ENCODE results near the gene NFATC3. TPM values are rescaled to one million over a fixed set of nuclear protein-coding genes. Genes with fewer than 3 reads are reported as not detected.
A peak's percentile ranks its signal among the peaks of the same experiment; 100 is the strongest.
"Not testable (repeated sequence)": the region's sequence is repeated elsewhere in the genome, so short reads cannot be mapped to it uniquely, and the experiment has no call there.

NFATC3 gene
- total and polyA plus RNA-seq, 12 donors: 6.3 to 32.9 (median 23.4) TPM

DNA sequence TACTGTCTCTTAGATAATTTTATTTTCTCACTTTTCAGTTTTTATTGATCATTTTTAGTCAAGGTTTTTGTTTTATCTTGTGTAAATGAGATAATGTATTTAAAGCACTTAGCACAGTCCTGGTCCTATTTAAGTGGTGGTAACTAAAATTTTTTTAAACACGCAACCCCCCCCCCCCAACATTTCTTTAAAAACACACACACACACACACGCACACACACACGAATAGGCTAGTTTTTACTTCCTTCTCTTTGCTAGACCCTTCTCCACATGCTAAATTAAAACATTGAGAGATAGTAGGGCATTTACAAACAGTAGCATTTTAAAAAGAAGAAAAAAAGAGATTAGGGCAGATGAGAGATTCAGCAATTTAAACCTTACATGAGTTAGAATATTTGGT is 5.0 kb downstream of the NFATC3 start:
- Histone ChIP-seq H3K9me3 (no peaks in the 10 kb centered on the region), H3K27me3 (no peaks in the 10 kb centered on the region), H3K4me1 (peaks cover 0 to 87% (median 73%) of the 10 kb centered on the region in 9 donors), H3K4me3 (no peak overlapping the region), H3K36me3 (no peaks in the 10 kb centered on the region), H3K27ac (no peak overlapping the region)
- TF ChIP-seq, protein P1, sequence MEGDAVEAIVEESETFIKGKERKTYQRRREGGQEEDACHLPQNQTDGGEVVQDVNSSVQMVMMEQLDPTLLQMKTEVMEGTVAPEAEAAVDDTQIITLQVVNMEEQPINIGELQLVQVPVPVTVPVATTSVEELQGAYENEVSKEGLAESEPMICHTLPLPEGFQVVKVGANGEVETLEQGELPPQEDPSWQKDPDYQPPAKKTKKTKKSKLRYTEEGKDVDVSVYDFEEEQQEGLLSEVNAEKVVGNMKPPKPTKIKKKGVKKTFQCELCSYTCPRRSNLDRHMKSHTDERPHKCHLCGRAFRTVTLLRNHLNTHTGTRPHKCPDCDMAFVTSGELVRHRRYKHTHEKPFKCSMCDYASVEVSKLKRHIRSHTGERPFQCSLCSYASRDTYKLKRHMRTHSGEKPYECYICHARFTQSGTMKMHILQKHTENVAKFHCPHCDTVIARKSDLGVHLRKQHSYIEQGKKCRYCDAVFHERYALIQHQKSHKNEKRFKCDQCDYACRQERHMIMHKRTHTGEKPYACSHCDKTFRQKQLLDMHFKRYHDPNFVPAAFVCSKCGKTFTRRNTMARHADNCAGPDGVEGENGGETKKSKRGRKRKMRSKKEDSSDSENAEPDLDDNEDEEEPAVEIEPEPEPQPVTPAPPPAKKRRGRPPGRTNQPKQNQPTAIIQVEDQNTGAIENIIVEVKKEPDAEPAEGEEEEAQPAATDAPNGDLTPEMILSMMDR (IDR thresholded peaks at IDR 0.05): no peak
- intact Hi-C loops (cut with DNase I): loop anchor here in 7 of 10 donors (5.0 to 10.0 kb wide), 5 partner anchors 55 to 137 kb away; no protein-coding TSS in a partner anchor
- ATAC-seq: no peak
- no peak for DNase-seq
- WGBS, 2 donors: 48 to 54% methylated on average over 3 of the region's 3 CpGs

DNA sequence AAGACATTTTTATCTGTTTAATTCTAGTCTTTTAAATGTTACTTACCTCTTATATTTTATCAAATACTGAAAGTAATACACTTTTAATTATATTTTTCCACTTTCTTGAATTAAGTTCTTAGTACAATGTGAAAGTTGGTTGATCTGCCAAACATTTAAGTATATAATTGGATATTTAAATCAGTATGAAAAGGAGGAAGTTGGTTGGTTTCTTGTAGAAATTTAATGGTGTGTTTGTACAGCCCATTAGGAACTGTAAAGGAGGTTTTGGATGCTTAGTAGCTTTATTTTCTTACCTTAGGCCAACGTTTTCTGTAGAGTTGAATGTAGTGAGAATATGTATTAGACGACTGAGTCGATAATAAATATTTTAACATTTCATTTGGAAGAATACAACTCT is 5.4 kb downstream of the NFATC3 start:
- DNase-seq (no peak), ATAC-seq (no peak)
- 59 to 64% methylated on average over 3 of the region's 3 CpGs for WGBS, 2 donors
- Histone ChIP-seq H3K4me3 (no peak overlapping the region), H3K36me3 (no peaks in the 10 kb centered on the region), H3K4me1 (peaks cover 0 to 91% (median 76%) of the 10 kb centered on the region in 9 donors), H3K27me3 (no peaks in the 10 kb centered on the region), H3K9me3 (no peaks in the 10 kb centered on the region), H3K27ac (no peak overlapping the region)
- TF ChIP-seq, protein P1 (IDR thresholded peaks at IDR 0.05): no peak
- intact Hi-C loops (cut with DNase I): loop anchor here in 7 of 10 donors (5.0 to 10.0 kb wide), 5 partner anchors 54 to 137 kb away; no protein-coding TSS in a partner anchor

DNA sequence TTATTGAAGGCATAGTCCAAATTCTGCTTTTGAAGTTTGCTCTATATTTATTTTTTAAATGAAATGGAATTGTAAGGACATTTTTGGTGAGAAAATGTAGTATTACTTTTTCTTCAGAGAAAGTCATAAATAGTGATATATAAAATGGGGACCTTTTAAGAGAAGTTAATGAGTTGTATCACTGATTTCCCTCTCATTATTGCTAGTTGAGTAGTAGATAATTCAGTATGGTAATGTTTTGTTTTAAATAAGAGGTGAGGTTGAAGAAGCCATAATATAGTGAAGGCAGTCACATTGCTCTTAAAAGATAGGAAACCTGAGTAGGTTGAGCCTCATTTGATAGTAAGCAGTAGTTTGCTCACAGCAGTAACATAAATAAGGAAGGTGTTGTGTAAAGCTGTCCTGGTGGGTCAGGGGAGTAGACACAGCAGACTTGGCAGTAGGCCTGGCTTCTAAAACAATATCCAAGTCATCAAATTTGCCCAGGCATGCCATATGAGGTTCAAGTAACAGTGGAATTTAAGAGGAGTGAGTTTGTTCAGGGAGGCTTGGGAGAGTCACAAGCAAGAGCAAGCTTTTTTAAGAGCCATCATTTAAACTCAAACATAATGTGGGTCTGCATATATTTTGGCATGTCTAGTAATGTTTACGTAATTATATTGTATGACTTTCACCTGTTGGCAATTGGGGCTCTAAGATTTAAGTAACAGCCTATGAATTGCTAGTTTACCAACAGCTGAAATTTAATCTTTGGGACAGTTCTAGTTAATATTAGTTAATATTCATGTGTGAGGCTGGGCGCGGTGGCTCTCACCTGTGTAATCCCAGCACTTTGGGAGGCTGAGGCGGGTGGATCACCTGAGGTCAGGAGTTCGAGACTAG is 6.5 kb downstream of the NFATC3 start:
- no peak for DNase-seq
- TF ChIP-seq, protein P1 (IDR thresholded peaks at IDR 0.05): no peak
- intact Hi-C loops (cut with DNase I): loop anchor here in 7 of 10 donors (2.0 to 10.0 kb wide), 6 partner anchors 53 to 137 kb away; no protein-coding TSS in a partner anchor

DNA sequence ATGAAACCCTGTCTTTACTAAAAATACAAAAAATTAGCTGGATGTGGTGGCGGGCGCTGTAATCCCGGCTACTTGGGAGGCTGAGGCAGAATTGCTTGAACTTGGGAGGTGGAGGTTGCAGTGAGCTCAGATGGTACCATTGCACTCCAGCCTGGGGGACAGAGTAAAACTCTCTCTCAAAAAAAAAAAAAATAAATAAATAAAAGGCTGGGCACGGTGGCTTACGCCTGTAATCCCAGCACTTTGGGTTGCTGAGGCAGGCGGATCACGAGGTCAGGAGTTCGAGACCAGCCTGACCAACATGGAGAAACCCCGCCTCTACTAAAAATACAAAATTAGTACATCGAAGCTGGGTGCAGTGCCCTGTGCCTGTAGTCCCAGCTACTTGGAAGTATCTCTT is 7.1 kb downstream of the NFATC3 start:
- H3K27me3 ChIP-seq, H3K4me3 ChIP-seq, DNase-seq, ATAC-seq, H3K36me3 ChIP-seq, H3K9me3 ChIP-seq: not testable (repeated sequence)
- intact Hi-C loops (cut with DNase I): loop anchor here in 7 of 10 donors (2.0 to 10.0 kb wide), 6 partner anchors 53 to 137 kb away; no protein-coding TSS in a partner anchor
- Histone ChIP-seq H3K4me1 (peaks cover 0 to 89% (median 72%) of the 10 kb centered on the region in 9 donors), H3K27ac (peak overlapping the region in 1 of 10 donors; percentile 17)
- 88 to 96% methylated on average over 10 of the region's 10 CpGs for WGBS, 2 donors

More for the DNA sequence above, 6.5 kb downstream of the NFATC3 start:
- ATAC-seq: peak in 3 of 8 donors; percentile 30 to 44 (median 32)
- no peak overlapping the region for H3K4me3 ChIP-seq
- peaks cover 0 to 96% (median 77%) of the 10 kb centered on the region in 9 donors for H3K4me1 ChIP-seq
- no peaks in the 10 kb centered on the region for H3K36me3 ChIP-seq
- WGBS, 2 donors: 93 to 96% methylated on average over 5 of the region's 5 CpGs
- no peaks in the 10 kb centered on the region for H3K27me3 ChIP-seq
- no peaks in the 10 kb centered on the region for H3K9me3 ChIP-seq
- peak overlapping the region in 2 of 10 donors; percentile 17 to 25 for H3K27ac ChIP-seq

All from heart right ventricle (tissue), 16 donors.